AG09319 (cell line): ENCODE data around the gene PHKA2.

ENCODE experiments used
- DNase-seq: peaks from one replicate; pipeline ENCODE4 v3.0.0-alpha.2; 2010; ENCODE audit warnings: low read depth; ENCODE audit errors: extremely low read depth
- CTCF ChIP-seq: IDR thresholded peaks from 2 replicates; pipeline ENCODE4 v1.5.1; 2011; ENCODE audit warnings: low read depth, mild to moderate bottlenecking, inconsistent platforms, low read length, moderate library complexity

PHKA2 gene

GRCh38 chrX:18933617-18934016, 50.3 kb downstream of the PHKA2 start:
- TF ChIP-seq CTCF = no peak
- no peak for DNase-seq

- peak; percentile 34 for TF ChIP-seq CTCF
- DNase-seq = no peak
Measured at GRCh38 chrX:18931972-18932371, 51.9 kb downstream of the PHKA2 start.

GRCh38 chrX:18929775-18930174, 54.1 kb downstream of the PHKA2 start:
- DNase-seq = no peak
- no peak for TF ChIP-seq CTCF

- DNase-seq = no peak
- TF ChIP-seq CTCF = no peak
Measured at GRCh38 chrX:18927558-18927957, 56.4 kb downstream of the PHKA2 start.

- TF ChIP-seq CTCF = no peak
- DNase-seq = no peak
Measured at GRCh38 chrX:18924507-18925088, 59.3 kb downstream of the PHKA2 start.

GRCh38 chrX:18920566-18920965, 63.3 kb downstream of the PHKA2 start:
- no peak for TF ChIP-seq CTCF
- DNase-seq = no peak

- TF ChIP-seq CTCF = no peak
- DNase-seq = no peak
Measured at GRCh38 chrX:18920079-18920478, 63.8 kb downstream of the PHKA2 start.
